ENCODE results near the gene LRRC49.
"Not testable (repeated sequence)": the region's sequence is repeated elsewhere in the genome, so short reads cannot be mapped to it uniquely, and the experiment has no call there.

LRRC49 gene

DNA sequence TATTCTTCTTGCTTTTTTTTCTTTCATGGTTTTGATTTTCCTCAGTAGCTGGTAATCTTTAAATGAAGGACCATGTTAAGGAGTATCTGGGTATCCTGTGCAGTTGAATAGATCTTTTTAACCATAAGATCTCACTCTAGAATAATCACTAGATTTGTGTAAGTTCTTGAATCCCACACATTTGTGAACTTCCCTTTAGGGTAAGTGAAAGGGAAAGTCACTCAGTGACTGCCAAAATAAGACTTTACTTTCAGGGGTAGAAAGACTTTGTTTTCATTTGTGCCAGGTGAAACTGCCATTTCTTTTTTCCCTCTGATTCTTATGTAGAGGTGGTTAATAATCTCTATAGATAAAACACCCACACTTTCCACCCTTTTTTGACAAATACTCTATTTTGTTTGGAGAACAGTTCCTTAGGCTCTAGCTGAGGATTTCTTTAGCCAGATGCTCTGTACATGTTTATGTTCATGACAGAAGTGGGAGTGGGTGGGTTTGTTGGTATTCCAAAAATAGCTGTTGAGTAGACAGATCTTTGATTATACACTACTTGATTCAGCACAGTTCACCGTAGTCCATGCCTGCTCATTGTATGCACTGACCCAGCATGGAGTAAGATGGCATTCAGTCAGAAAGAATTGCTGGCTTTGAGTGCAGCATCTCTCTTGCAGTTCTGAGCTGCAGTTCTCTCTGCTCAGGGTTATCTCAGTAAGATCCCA lies 28.5 kb downstream of the LRRC49 start:
- no peak for DNase-seq (ENCODE audit: low read depth in 3 of 3)

DNA sequence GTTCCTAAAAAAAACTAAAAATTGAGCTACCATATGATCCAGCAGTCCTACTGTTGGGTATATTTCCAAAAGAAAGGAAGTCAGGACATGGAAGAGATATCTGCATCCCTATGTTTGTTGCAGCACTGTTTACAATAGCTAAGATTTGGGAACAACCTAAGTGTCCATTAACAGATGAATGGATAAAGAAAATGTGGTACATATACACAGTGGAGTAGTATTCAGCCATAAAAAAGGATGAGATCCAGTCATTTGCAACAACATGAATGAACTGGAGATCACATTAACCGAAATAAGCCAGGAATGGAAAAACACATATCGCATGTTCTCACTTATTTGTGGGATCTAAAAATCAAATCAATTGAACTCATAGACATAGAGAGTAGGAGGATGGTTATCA lies 29.5 kb downstream of the LRRC49 start:
- no peak for DNase-seq (ENCODE audit: low read depth in 3 of 3)

DNA sequence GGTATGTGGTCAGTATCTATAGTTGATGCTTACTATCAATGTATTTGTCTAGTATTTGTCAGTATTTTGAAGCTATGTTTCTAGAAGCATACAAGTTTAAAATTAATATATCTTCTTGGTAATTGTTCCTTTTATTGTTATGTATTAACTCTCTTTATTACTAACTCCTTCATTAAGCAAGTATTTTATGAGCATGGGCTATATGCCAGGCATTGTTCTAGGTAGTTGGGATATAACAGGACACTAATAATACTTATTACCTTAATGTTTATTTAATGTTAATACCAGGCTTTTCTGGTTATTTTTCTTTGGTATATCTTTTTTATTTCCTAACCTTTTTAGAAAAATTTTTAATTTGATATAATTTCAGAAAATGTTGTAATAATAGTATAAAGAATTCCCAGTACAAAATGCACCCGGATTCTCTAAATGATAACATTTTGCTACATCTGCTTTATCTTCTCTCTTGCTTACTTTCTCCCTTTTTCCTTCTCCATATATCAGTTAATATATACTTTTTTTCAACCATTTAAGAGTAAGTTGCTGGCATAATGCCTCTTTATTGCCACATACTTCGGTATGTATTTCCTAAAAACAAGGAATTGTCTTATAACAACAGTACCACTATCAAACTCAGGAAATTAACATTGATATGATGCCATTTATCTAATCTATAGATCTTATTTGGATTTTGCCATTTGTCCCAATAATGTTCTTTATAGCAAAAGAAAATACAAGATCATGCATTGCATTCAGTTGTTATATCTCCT lies 30.9 kb downstream of the LRRC49 start:
- DNase-seq (ENCODE audit: low read depth in 3 of 3) = no peak

DNA sequence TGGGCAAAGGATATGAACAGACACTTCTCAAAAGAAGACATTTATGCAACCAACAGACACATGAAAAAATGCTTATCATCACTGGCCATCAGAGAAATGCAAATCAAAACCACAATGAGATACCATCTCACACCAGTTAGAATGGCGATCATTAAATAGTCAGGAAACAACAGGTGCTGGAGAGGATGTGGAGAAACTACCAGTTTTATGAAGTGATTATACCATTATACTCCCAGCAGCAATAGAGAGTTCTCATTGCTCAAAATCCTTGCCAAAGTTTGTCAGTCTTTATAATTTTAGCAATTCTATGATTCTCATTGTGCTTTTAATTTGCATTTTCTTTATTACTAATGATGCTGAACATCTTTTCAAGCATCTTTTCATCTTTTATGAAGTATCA lies 34.3 kb downstream of the LRRC49 start:
- DNase-seq (ENCODE audit: low read depth in 3 of 3) = not testable (repeated sequence)

DNA sequence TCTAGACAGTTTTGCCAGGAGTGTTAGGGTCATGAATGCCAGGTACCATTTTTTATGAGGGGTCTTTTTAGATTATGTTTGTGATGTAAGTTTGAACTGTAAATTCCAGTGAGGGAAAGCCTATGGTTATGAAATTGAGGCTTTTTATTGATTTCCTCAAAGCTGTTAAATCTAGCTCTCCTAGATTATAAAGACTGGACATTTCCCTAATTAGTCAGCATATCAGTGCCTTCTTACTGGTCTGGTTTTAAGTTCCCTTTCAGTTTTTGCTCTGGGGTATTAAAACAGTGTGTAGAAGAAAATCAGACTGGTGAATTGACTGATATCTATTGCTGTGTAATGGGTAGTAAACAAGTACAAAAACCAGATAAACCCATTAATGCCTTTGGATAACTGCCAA lies 39.2 kb downstream of the LRRC49 start:
- no peak for DNase-seq (ENCODE audit: low read depth in 3 of 3)

DNA sequence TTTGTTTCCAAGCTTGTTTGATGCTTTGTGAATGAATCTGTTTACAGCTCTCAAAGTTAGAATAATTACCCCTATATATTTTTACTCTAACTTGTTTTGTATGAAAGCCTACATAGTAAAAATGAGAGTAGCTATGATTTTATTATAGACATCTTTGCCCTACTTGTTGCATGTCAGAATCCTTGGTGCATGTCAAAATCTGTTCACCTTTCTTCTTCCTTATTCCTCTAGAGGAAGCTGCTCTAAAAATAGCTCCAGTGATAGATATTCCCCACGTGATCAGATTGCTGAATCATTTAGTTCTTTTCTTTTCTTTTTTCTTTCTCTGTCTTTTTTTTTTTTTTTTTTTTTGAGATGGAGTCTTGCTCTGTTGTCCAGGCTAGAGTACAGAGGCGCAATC lies 39.8 kb downstream of the LRRC49 start:
- no peak for DNase-seq (ENCODE audit: low read depth in 3 of 3)

DNA sequence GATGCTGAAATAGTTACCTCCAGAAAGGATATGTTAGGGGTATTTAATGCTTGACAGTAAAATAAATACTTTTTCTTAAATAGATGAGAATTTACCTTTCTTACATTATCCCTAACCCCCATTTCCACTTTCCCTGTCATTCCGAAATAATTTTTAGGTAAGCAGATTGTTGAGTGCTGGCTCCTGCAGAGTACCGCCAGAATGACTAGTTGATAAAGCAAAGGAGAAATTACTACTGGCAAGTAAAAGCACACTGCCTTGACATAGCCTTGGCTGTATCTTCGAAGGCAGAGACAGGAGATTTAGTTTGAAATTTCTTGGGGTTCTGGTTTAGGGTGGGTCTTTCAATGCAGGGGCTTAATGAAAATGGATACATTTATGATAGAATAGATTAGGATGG lies 40.8 kb downstream of the LRRC49 start:
- DNase-seq (ENCODE audit: low read depth in 3 of 3) = no peak

DNA sequence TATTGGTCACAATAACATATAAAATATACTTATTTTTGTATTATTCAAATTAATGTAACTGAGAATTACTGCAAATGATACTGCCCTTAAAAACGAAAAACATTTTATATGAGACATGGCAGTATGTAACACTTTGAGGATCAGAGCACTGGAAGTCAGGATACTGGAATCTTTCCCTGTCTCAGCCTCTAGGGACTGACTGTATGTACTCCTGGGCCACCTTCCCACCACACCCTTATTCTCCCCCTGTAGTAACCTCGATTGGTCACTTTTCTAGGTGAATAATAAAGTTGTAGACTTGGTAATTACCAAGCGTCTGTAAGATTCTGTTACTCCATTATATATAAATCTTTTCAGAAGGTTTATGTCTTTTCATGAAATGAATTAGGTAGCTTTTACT lies 43.0 kb downstream of the LRRC49 start:
- no peak for DNase-seq (ENCODE audit: low read depth in 3 of 3)

DNA sequence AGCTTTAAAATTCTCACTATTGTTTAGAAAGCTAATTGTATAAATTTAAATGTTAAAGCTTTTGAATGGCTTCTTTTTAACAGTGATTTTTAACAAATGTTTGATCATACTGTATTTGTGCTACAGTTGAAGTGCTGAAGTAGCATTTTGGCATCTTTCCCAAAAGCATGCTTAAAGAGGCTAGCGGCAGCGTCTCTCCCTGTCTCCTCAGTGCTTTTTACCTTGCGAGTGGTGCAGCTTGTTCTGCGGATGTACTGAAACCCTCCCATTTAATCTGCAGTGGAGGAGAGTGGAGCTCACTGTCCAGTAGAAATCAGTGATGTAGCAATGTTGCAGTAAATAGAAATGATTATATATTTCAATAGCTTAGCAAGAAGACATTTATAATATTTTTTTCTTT lies 43.7 kb downstream of the LRRC49 start:
- no peak for DNase-seq (ENCODE audit: low read depth in 3 of 3)

DNA sequence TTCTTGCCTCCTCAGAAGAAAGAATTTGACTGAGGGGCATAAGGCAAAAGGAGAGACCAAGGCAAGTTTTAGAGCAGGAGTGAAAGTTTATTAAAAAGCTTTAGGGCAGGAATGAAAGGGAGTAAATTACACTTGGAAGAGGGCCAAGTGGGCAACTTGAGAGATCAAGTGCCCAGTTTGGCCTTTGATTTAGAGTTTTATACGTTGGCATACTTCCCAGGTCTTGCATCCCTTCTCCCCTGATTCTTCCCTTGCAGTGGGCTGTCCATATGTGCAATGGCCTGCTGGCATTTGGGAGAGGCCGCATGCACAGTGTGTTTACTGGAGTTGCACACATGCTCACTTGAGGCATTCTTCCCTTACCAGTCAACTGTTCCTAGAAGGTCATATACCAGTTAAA lies 50.7 kb downstream of the LRRC49 start:
- DNase-seq (ENCODE audit: low read depth in 3 of 3) = not testable (repeated sequence)

DNA sequence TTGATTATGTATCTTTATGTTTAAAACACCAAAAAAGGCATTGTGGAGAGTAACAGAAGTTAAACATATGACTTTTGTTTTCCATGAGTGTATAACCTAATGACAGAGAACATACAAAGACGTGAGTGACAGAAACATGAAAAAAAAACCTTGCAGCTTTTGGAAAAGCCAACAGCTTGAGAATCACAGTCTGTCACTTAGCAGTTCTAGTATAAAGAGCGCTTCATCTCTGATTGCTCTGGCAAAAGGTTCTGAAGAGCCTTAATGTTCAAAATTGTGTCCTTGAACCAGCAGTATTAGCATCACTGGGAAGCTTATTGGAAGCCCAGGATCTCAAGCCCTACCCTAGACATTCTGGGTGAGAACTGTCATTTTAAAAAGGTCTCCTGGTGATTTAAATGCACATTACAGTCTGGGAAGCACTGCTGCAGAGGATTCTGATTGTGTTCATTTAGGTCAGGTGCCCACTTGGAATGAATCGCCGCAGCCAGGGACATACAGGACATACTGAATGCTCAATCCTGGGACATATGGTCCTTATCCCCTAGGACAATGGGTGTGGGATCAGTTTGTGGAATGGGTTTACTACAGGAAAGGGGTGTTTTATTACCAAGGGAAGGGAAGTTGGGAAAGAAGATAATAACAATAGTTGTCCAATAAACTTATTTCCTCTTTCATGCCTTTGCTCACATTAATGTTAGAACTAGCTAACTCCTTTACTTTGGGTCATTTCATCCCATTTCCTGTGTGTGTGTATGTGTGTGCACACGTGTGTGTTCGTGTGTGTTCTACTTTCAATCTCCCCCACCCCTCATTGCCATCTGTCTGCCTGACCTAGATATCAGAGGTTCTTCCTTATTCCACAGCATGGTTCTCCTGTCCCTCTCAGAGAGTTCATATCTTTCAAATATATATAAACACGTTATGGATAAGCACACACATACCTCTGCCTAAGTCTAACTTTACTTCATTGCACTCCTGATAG lies 55.0 kb downstream of the LRRC49 start:
- DNase-seq (ENCODE audit: low read depth in 3 of 3) = no peak

DNA sequence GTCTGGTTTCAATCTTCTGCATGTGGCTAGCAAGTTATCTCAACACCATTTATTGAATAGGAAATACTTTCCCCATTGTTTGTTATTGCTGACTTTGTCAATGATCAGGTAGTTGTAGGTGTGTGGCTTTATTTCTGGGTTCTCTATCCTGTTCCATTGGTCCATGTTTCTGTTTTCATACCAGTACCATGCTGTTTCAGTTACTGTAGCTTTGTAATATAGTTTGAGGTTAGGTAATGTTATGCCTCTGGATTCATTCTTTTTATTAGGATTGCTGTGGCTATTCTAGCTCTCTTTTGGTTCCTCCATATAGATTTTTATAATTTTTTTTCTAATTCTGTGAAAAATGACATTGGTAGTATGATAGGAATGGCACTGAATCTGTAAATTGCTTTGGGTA lies 58.3 kb downstream of the LRRC49 start:
- no peak for DNase-seq (ENCODE audit: low read depth in 3 of 3)

DNA sequence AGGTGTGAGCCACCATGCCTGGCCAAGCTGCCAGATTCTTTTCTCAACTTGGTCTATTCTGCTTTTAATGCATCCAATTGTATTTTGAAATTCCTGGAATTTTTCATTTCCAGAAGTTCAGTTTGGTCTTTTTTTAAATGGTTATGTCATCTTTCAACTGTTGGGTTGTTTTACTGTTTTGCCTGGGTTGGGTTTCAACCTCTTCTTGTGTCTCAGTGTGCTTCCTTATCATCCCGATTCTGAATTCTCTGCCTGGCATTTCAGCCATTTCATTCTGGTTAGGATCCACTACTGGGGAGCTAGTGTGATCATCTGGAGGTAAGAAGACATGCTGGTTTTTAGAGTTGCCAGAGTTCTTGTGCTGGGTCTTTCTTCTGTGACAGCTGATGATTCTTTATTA lies 61.5 kb downstream of the LRRC49 start:
- no peak for DNase-seq (ENCODE audit: low read depth in 3 of 3)

DNA sequence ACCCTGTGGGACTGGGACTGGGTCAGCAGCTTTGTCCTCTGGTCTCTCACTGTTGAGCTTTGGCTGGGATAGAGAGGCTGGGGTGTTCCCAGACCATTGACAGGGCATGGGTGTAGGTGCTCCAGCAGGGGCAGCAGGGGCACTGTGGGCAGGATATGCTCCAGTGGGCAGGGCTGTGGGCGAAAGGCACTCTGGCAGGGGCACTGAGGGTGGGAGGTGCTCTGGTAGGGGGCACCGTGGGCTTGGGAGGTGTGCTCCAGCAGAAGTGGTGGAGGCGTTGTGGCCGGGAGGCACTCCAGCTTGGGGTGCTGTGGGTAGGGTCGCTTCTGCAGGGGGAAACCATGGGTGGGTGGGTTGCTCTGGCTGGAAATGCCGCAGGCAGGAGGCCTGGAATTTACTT lies 62.1 kb downstream of the LRRC49 start:
- DNase-seq (ENCODE audit: low read depth in 3 of 3) = no peak

DNA sequence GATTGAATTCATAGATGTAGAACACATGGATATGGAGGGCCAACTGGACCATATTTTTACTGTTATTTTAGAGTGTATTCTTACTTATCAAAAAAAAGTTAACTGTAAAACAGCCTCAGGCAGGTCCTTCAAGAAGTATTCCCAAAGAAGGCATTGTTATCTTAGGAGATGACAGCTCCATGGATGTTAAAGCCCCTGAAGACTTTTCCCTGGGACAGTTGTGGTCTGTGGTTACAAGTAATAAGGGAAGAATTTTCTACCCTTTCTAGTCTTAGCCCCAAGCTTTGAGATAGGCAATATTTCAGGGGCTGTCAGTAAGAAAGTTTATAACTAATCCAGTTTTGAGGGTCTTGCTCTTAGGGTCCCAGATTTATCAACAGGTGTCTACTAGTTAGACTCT lies 62.5 kb downstream of the LRRC49 start:
- no peak for DNase-seq (ENCODE audit: low read depth in 3 of 3)

DNA sequence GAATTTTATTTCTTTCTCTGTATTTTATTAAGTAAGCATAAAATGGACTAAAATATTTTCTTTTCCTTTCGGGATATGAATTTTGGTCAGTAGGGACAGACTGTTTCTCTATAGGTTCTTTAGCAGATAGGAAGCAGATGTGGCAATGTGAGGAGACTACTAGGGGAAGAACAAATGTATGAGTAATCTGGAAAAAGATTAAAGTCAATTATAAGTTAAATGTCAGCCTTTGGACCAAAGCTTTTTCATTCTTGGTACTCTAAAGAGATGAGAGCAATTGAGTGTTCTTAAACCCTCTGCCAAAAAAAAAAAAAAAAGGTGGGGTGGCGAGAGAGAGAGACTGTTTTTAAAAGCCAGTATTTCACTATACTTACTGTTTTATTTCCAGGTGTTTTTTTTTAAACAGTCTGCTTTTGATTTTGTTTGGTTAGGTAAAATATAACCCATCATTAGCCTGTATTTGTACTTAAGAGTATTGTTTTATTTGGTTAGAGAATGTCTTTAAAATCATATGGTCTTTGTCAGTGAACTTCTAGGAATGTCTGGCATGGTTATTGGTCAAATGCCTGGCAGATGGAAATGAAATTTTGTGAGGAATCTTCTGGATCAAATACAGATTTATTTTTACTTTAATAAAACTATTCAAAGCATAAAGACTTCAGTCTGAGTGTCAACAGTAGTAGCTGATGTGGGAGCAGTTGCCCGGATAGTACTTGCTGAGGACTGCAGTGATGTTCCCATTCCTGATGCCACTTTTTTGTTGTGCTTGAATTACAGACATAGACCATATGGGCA lies 63.8 kb downstream of the LRRC49 start:
- no peak for DNase-seq (ENCODE audit: low read depth in 3 of 3)

DNA sequence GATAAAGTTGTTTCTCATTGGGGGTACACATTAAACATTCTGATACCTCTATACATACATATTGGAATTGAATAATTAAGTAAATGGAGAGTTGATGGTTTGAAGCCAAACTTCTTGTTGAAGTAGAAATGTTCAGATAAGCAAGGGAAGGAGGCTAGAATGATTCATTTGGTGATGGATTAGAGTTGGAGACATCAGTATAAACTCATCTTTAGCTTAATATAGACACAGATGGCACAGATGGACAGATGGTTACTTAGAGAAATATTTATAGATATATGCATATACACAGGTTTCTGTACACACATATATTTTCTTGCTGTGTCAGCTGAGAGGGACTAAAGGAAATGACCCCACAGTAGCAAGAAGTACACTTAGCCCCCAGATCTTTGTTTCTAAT lies 69.5 kb downstream of the LRRC49 start:
- no peak for DNase-seq (ENCODE audit: low read depth in 3 of 3)

DNA sequence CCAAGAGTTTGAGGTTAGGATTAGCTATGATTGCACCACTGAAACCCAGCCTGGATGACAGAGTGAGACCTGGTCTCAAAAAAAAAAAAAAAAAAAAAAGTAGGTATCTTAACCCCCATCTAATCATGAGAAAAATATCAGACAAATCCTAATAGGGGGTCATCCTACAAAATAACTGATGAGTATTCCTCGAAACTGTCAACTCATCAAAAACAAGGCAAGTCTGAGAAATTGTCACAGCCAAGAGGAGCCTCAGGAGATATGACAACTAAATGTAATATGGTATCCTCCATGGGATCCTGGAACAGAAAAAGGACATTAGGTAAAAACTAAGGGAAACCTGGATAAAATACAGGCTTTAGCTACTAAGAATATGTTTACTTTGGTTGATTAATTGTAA lies 70.6 kb downstream of the LRRC49 start:
- no peak for DNase-seq (ENCODE audit: low read depth in 3 of 3)

DNA sequence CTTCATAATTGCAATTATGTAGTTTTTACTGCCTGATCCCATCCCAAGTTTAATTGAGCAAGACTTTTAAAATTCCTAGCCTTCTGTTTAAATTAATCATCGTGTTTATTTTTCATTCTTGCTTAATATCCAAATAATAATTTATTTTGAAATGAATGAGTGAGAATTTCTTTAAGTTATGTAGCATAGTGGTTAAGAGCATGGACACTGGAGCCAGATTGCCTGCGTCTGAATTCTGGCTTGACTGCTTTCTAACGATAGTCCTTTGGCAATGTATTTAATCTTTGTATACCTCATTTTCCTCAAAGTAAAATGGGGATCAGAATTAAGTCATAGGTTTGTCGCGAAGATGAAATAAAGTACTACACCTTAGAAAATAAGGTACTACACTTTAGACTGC lies 71.4 kb downstream of the LRRC49 start:
- no peak for DNase-seq (ENCODE audit: low read depth in 3 of 3)

DNA sequence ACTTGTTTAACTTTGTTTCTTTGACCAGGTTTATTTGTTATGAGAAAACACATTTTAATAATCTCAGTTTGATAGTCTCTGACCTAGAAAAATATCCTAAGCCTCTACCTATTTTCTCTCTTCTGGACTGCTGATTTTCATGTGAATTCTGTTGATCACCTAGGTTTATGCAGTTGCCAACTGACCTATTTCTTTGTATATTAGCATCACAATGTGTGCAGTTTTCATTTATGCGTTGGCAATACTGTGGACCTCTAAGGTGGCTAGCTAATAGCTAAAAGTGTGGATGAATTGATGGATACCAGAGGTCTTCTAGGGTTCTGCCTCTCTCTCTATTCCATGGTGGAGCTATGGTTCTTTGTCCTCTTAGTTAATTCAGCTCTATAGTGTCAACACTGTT lies 72.1 kb downstream of the LRRC49 start:
- no peak for DNase-seq (ENCODE audit: low read depth in 3 of 3)

DNA sequence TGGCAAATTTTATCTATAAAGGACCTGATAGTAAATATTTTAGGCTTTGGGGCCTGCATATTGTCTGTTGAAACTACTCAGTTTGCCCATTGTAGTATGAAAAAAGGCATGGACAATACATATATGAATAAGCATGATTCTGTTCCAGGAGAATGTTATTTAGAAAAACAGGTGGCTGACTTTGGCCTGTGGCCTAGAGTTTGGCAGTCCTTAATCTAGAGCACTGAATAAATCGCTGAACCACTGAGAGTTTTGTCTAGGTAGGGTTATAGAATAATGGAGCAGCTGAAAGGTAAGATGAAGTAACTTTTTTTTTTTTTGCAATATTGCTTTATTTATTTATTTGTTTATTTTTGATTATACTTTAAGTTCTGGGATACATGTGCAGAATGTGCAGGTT lies 75.0 kb downstream of the LRRC49 start:
- DNase-seq (ENCODE audit: low read depth in 3 of 3) = no peak
